ENCODE results near the gene AAK1.

The AAK1 gene

DNA sequence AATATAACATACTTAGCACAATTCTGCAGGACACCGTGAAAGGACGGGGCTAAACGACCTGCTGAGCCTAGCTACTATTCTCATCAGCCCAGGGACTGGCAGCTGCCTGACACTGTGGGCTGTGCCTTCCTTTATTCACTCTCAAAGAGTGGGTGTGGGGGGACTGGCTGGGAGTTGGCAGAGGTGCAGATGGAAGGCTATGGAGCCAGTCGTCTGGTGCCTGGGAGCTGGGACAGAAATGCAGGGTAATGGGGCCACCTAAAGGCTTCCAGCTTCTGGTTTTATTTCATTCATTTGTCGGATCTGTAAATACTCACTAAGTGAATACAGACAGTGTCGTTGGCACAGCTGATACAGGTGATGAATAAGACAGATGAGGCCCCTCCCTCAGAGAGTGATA, 150.3 kb downstream of the AAK1 start:
- H3K27ac ChIP-seq: no peak overlapping the region
- POLR2A ChIA-PET (ENCODE audit: low non-redundant PET): no interaction called here
- DNase-seq (ENCODE audit: low spot score): no peak
- CTCF ChIA-PET: no interaction called here
- TF ChIP-seq, protein P1, sequence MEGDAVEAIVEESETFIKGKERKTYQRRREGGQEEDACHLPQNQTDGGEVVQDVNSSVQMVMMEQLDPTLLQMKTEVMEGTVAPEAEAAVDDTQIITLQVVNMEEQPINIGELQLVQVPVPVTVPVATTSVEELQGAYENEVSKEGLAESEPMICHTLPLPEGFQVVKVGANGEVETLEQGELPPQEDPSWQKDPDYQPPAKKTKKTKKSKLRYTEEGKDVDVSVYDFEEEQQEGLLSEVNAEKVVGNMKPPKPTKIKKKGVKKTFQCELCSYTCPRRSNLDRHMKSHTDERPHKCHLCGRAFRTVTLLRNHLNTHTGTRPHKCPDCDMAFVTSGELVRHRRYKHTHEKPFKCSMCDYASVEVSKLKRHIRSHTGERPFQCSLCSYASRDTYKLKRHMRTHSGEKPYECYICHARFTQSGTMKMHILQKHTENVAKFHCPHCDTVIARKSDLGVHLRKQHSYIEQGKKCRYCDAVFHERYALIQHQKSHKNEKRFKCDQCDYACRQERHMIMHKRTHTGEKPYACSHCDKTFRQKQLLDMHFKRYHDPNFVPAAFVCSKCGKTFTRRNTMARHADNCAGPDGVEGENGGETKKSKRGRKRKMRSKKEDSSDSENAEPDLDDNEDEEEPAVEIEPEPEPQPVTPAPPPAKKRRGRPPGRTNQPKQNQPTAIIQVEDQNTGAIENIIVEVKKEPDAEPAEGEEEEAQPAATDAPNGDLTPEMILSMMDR (conservative IDR thresholded peaks at IDR 0.05; ENCODE audit: low read depth): no peak

DNA sequence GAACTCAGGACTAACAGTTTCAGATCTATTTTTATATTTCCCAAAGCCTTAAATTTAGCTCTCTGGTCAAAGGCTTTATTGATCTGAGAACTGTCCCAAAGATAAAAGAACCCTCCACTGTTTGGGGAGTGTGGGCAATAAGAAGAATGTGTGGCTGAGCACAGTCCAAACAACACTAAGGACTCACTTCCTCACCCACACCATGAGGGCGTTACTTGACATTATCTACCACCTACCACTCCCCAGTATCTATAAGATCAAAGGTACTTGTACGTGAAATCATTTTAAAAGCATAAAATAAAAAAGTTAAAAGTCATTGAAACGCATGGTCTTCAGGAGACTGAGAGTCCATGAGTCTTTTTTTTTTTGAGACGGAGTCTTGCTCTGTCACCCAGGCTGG, 151.7 kb downstream of the AAK1 start:
- ChIA-PET POLR2A (ENCODE audit: low non-redundant PET) (no interaction called here), CTCF (no interaction called here)
- DNase-seq (ENCODE audit: low spot score): no peak
- TF ChIP-seq, protein P1 (conservative IDR thresholded peaks at IDR 0.05; ENCODE audit: low read depth): no peak
- H3K27ac ChIP-seq: no peak overlapping the region

DNA sequence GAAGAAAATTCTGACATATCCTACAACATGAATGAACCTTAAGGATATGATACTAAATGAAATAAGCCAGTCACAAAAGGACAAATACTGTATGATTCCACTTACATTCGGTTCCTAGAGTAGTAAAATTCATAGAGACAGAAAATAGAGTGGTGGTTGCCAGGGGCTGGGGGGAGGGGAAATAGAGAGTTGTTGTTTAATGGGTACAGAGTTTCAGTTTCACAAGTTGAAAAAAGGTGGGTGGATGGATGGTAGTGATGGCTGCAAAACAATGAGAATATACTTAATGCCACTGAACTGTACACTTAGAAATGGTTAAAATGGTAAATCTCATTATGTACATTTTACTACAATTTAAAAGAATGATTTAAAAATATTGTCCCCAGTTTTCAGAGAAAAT, 153.1 kb downstream of the AAK1 start:
- CTCF ChIA-PET: interaction anchor here (0.7 kb wide), 1 partner anchor 17 kb away, joined by 3 read pairs; no protein-coding TSS in a partner anchor
- TF ChIP-seq, protein P1 (conservative IDR thresholded peaks at IDR 0.05; ENCODE audit: low read depth): no peak
- H3K27ac ChIP-seq: no peak overlapping the region
- POLR2A ChIA-PET (ENCODE audit: low non-redundant PET): no interaction called here
- no peak for DNase-seq (ENCODE audit: low spot score)

DNA sequence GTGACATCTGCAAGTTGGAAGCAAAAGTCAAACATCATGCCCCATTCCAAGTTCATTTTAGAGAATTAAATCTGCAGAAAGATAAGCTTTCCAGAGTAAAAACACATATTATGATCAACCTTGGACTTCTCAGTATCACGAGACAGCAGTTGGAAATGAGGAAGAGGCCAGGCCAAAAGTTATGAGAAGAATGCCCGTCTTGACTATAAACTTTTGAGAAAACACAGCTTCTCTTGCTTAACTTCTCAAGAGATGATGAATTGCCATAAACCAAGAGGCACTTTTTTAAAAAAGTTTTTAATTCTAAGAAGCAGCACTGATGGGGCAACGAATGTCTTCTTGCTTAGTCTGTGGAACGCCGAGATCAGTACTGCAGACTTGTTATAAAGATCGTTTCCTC, 153.7 kb downstream of the AAK1 start:
- no peak overlapping the region for H3K27ac ChIP-seq
- ChIA-PET POLR2A (ENCODE audit: low non-redundant PET) (no interaction called here), CTCF (no interaction called here)
- DNase-seq (ENCODE audit: low spot score): no peak
- TF ChIP-seq, protein P1 (conservative IDR thresholded peaks at IDR 0.05; ENCODE audit: low read depth): no peak

DNA sequence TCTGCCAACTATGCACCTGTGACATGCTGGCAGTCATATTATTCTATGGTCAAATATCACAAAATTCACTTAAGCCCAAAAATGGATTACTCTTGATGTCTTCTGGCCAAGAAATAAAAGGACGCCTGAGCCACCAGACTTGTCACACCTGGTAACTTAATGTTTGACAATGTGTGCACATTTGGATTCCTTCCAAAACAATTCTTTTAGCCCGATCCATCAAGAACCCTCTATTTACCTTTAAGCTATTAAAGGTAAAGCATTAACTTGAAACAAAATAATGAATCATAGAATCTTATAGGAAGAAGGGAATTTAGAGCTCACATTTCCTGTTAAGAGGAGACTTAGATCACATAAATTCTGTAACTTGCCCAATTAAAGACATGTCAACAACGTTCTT, 159.8 kb downstream of the AAK1 start:
- POLR2A ChIA-PET (ENCODE audit: low non-redundant PET): no interaction called here
- no peak for DNase-seq (ENCODE audit: low spot score)
- H3K27ac ChIP-seq: no peak overlapping the region
- TF ChIP-seq, protein P1 (conservative IDR thresholded peaks at IDR 0.05; ENCODE audit: low read depth): no peak
- CTCF ChIA-PET: interaction anchor here (0.9 kb wide), 1 partner anchor 290 kb away, joined by 3 read pairs; no protein-coding TSS in a partner anchor

DNA sequence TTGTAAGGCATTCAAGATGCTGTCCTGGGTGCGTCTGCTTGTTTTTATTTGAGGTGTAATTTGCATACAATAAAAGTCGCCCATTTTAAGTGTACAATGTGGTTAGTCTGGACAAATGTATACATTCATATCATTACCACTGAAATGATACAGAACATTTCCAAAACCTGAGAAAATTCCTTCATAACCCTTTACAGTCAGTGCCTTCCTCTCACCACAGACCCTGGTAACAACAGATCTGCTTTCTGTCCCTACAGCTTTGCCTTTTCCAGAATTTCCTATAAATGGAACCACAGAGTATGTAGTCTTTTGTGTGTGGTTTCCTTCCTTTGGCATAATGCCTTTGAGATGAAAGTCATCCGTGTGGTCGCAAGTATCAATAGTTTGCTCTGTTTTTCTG, 160.5 kb downstream of the AAK1 start:
- no peak overlapping the region for H3K27ac ChIP-seq
- ChIA-PET CTCF (interaction anchor here (0.9 kb wide), 1 partner anchor 290 kb away, joined by 3 read pairs; no protein-coding TSS in a partner anchor), POLR2A (ENCODE audit: low non-redundant PET) (no interaction called here)
- TF ChIP-seq, protein P1 (conservative IDR thresholded peaks at IDR 0.05; ENCODE audit: low read depth): no peak
- DNase-seq (ENCODE audit: low spot score): no peak

DNA sequence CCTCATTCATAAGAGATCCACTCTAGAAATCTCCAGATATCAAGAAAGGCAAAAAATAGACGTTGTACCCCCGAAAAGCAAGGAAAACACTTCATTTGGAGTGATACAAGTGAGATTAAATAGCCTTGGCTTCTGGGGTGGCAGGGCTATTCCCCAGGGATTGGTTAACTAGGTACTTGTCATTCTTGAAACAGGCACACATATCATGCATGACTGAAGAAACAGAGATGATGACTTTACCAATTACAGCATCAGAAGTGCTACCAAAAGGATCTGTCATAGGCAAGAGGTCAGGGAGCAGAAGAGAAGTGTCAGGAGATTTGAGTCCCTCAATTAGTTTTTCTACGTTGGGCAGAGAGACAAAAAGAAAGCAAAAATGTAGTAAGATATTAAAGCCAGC, 161.1 kb downstream of the AAK1 start:
- TF ChIP-seq, protein P1 (conservative IDR thresholded peaks at IDR 0.05; ENCODE audit: low read depth): no peak
- ChIA-PET CTCF (no interaction called here), POLR2A (ENCODE audit: low non-redundant PET) (no interaction called here)
- no peak overlapping the region for H3K27ac ChIP-seq
- DNase-seq (ENCODE audit: low spot score): no peak
